ENCODE measurements around the gene C20orf96.

Gene C20orf96

DNA sequence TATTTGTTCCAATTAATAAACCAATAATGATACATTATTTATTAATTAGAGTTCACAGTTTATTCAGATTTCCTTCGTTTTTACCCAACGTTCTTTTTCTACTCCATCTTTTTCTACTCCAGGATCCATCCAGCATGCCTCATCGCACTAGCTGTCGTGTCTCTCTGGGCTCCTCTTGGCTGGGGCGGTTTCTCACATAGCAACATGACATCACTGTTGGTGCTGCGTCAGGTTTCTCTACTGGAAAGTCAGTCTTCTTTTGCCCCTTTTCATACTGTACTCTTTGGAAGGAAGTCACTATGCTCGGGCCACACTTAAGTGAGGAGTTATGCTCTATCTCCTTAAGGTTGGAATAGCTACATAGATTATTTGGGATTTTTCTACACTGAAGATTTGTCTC lies 21.1 kb upstream of the C20orf96 start:
- no peak for DNase-seq

GRCh38 chr20:310645-311044 lies 20.1 kb upstream of the C20orf96 start:
- no peak for DNase-seq

- DNase-seq = peak; percentile 83
These were observed 19.5 kb upstream of the C20orf96 start for GRCh38 chr20:309841-310644.

DNA sequence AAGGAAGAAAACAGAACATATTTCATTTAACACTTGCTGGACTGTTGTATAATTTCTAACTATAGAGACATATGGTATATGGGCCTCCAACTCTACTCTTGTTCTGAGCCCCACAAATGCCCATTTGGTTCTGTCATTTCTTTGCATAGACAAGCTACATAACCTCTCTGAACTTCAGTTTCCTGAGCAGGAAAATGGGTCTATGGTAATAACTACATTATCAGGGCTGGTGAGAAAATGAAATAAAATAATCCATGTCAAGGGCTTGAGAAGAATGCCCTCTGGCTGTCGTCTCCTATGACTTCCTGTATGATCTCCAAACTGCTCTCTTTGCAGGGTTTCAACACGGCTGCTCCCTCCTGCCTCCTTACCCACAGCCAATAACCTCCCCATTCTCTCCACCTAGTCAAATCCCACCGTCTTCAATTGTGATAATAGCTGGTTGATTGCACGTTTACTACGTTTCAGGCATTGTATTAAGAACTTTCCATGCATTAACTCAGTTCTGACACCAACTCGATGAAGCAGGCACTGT lies 18.8 kb upstream of the C20orf96 start:
- DNase-seq = no peak

- no peak for DNase-seq
These were observed 18.0 kb upstream of the C20orf96 start for GRCh38 chr20:308427-309038.

DNA sequence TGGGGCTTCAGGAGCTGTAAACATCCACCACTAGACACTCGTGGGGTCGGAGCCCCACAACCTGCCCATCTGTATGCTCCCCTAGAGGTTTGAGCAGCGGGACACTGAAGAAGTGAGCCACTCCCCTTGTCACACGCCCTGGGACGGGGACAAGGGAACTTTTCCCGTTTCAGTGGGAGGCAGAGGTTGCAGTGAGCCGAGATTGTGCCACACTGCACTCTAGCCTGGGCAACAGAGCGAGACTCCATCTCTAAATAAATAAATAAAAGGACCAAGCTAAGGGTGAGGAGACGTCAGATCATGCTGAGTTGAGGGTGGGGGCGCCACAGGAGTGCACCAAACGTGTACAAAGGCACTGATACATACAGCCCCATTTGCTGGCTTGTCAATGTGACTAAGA lies 15.2 kb upstream of the C20orf96 start:
- DNase-seq = no peak

GRCh38 chr20:301886-302848 lies 11.6 kb upstream of the C20orf96 start:
- DNase-seq = no peak

DNA sequence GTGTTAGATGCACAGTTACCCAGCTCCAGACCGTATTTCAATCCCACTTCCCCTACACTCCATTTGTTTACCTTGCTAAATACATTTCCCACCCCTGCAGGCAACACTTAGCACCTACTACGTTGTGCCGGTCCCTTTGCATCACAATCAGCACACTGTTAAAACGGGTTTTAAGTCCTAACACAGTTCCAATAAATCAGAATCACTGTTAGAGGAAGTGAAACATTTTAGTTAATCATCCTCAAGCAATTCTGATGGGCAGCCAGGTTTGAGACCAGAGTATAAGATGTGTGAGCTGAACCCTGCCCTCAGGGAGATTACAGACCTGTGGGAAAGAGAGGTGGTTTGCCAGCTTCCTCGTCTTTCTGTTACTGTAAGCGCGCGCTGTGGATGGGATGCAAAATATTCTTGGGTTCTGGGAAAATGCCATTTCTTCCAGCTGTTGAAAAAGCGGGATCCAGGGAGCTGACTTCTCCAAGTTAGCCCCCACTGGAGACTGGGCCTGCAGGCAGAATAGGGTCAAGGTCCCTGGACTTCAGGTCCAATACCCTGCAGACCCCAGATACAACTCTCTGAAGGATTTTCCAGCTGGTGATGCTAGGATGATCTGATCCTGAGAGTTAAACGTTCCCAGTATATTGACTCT lies 9.9 kb upstream of the C20orf96 start:
- DNase-seq = no peak

DNA sequence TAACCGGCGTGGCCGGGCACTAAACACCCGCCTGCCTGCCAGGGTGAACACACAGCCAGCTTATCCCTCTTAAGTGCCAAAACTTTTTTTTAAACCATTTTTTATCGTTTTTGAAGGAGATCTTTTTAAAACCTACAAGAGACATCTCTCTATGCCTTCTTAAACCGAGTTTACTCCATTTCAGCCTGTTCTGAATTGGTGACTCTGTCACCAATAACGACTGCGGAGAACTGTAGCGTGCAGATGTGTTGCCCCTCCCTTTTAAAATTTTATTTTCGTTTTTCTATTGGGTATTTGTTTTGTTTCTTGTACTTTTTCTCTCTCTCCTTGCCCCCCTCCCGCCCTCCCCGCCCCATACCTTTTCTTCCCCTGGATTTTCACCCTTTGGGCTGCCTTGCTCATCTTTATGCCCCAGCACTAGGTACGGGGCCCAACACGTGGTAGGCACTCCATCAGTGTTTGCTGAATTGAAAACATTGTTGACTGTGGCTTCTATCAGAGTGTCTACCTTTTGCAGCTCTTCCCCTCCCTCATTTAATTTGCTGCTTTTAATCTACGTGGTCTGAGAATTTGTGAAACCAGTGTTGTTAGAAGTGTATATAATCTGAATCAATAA lies 8.3 kb upstream of the C20orf96 start:
- DNase-seq = no peak

GRCh38 chr20:297925-298775 lies 7.6 kb upstream of the C20orf96 start:
- peak; percentile 54 for DNase-seq

GRCh38 chr20:297098-297924 lies 6.8 kb upstream of the C20orf96 start, which contains the start of gene ZCCHC3:
Gene ZCCHC3, plus strand, starts transcription at chr20:297570. Its CDS starts 17 bp downstream, at chr20:297587.
- peak; percentile 86 for DNase-seq

DNA sequence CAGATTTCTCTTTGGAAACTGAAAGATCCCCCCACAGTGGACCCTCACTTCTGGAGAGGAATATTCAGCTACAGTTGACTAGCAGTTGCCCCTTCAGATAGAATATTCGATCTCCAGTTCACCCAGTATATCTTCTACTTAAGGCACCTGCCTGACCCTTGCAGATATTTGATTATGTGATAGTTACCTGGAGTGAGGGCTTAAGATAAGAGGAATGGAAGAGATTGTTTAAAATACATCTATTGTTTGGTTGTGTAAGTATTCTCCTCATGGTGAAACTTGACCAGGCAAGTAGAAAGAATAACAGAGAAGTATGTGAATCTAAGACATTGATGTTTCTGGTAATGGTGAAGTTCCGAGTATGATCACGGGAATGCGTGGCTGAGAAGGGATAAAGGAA lies 5.3 kb upstream of the C20orf96 start:
- no peak for DNase-seq

DNA sequence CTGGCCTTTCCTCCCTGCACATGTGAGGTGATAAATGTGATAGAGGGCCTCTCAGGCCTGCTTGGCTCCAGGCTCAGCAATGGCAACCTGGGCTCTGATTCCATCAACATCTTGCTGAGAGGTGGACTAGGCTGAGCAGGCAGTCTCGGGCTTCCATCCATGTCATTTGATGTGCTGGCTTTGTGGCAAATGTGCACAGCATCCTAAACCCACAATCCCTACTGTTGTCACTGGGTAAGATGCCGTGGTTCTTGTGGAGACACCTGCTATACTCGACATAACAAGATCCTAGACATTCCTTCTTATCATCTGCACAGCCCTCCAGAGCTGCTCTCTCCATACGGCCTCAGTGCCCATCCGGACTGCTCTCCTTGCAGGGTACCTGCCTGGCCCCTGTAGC lies 4.1 kb upstream of the C20orf96 start:
- DNase-seq = no peak

DNA sequence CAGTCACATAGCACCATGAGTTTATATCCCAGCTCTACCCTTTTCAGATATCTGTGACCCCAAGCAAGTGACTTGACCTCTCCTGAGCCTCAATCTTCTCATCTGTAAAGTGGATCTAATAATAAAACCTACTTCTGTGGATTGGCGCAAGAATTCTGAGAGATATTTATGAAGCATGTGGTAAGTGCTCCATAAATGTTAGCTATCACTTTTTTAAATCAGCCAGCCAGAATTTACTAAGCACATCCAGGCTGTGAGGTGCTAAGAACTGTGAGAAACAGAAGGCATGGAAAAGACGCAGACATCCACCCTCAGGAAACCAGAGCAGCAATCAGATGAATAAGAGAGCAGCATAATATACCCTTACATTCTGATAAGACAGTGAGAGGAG lies 862 bp downstream of the C20orf96 start:
- DNase-seq = no peak

GRCh38 chr20:288956-289692 lies 1.4 kb downstream of the C20orf96 start:
- DNase-seq = no peak

DNA sequence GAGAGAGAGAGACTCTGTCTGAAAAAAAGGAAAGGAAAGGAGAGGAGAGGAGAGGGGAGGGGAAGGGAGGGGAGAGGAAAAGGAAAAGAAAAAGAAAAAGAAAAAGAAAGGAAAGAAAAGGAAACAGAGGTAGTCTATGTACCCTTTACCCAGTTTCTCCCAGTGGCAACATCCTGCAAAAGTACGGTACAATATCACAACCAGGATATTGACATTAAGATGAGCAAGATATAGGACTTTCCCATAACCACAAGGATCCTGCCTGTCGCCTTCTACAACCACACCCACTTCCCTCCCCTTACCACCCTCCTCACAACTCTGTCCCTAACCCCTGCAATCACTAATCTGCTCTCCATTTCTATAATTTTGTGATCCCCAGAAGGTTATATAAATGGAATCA lies 4.0 kb downstream of the C20orf96 start:
- DNase-seq = no peak

- no peak for DNase-seq
These were observed 6.4 kb downstream of the C20orf96 start for GRCh38 chr20:284172-284571.

DNA sequence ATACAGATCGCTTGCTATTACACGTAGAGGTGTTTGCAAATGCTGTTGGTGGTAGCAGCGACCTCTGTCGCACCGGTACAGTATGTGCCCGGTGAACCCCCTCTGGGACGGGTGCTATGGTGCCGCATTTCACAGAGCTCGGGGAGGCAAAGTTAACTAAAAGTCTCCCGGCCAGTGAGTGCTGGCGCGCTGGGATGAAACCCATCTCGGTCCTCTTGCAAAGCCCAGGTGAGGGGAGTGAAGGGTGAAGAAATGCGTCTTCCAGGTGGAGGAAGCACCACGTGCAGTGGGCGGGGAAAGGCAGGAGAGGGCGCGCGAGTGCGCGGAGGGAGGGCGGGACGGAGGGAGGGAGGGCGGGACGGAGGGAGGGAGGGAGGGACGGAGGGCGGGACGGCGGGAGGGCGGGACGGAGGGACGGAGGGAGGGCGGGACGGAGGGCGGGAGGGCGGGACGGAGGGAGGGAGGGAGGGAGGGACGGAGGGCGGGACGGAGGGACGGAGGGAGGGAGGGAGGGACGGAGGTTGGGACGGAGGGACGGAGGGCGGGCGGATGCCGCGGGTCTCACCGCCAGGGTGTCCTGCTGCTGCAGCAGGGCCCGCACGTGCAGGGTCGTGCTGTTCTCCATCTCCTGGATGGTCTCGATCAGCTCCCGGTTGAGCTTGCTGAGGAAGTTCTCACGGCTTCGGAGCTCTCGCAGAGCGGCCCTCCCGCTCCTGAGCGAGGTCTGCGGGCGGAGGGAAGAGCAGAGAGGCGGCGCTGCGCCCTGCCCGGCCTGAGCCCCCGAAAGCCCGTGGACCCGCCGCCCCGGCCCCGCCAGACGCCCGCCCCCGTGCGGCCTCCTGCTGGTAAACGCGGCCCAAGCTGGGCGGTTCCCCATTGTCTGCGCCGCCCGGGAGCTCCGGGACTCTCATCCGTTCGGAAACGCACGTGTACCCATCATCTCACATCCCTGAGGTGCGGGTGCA lies 11.7 kb downstream of the C20orf96 start:
- peak; percentile 65 for DNase-seq

Data from CD4-positive, alpha-beta T cell treated with Interleukin-10 for 1 hour (primary cell).